HepG2 (cell line): Measurements from ENCODE around the gene LHFPL2. TPM values are rescaled to one million over a fixed set of nuclear protein-coding genes. Genes with fewer than 3 reads are reported as not detected.

Source experiments
- ARID5B ChIP-seq: IDR thresholded peaks from 2 replicates; pipeline ENCODE4 v1.4.0; 2020; ENCODE audit warnings: mild to moderate bottlenecking, missing genetic modification reagents
- ASH2L ChIP-seq: fragments of 300-600, 200-600 bp; sonication (generic); IDR thresholded peaks from 2 replicates; pipeline ENCODE4 v1.7.0; 2017; ENCODE audit warnings: low read depth, mild to moderate bottlenecking, moderate library complexity, mixed read lengths, low read length; ENCODE audit not compliant: insufficient read length
- ATM ChIP-seq: fragments of 450-650 bp; IDR thresholded peaks from 2 replicates; pipeline ENCODE4 v1.7.1; 2017; ENCODE audit warnings: mild to moderate bottlenecking, borderline replicate concordance
- CCDC6 ChIP-seq: sonication (generic); formaldehyde crosslinking; IDR thresholded peaks from 2 replicates; pipeline ENCODE4 v1.8.1; 2022; ENCODE audit warnings: mild to moderate bottlenecking, missing genetic modification reagents, moderate library complexity
- FOXC1 ChIP-seq: sonication (generic); formaldehyde crosslinking; IDR thresholded peaks from 2 replicates; pipeline ENCODE4 v1.8.0; 2022; ENCODE audit warnings: mild to moderate bottlenecking, missing genetic modification reagents, borderline replicate concordance
- GATAD2A ChIP-seq: IDR thresholded peaks from 2 replicates; pipeline ENCODE4 v1.6.1; 2016
- HES4 ChIP-seq: sonication (generic); formaldehyde crosslinking; IDR thresholded peaks from 2 replicates; pipeline ENCODE4 v1.9.0; 2021; ENCODE audit warnings: mild to moderate bottlenecking, missing genetic modification reagents, borderline replicate concordance
- HNRNPL ChIP-seq: fragments of 200-400 bp; formaldehyde crosslinking; IDR thresholded peaks from 2 replicates; pipeline ENCODE4 v1.6.1; 2017; ENCODE audit warnings: mild to moderate bottlenecking, low read depth, low read length
- KMT2A ChIP-seq: sonication (generic); formaldehyde crosslinking; IDR thresholded peaks from 2 replicates; pipeline ENCODE4 v1.4.0; 2020; ENCODE audit warnings: missing genetic modification reagents
- MZF1 ChIP-seq: sonication (generic); formaldehyde crosslinking; IDR thresholded peaks from 2 replicates; pipeline ENCODE4 v1.8.1; 2023; ENCODE audit warnings: mild to moderate bottlenecking, missing genetic modification reagents, borderline replicate concordance
- NBN ChIP-seq: fragments of 450-650 bp; conservative IDR thresholded peaks from 2 replicates; pipeline ENCODE4 v1.6.1; 2017
- NFYB ChIP-seq: sonication (generic); formaldehyde crosslinking; IDR thresholded peaks from 2 replicates; pipeline ENCODE4 v1.4.0; 2020; ENCODE audit warnings: missing genetic modification reagents
- THYN1 ChIP-seq: sonication (generic); formaldehyde crosslinking; IDR thresholded peaks from 2 replicates; pipeline ENCODE4 v1.8.1; 2023; ENCODE audit warnings: low read depth, mild to moderate bottlenecking, moderate library complexity, missing genetic modification reagents, borderline replicate concordance
- XRCC5 ChIP-seq: fragments of 200-400 bp; formaldehyde crosslinking; optimal IDR thresholded peaks from 2 replicates; pipeline ENCODE3; 2017; ENCODE audit warnings: mild to moderate bottlenecking, low read length
- ZBTB21 ChIP-seq: sonication (generic); formaldehyde crosslinking; IDR thresholded peaks from 2 replicates; pipeline ENCODE4 v1.4.0; 2020; ENCODE audit warnings: missing genetic modification reagents
- ZBTB46 ChIP-seq: sonication (generic); formaldehyde crosslinking; IDR thresholded peaks from 2 replicates; pipeline ENCODE4 v1.4.0; 2020; ENCODE audit warnings: mild to moderate bottlenecking, missing genetic modification reagents, borderline replicate concordance
- ZNF10 ChIP-seq: sonication (generic); formaldehyde crosslinking; IDR thresholded peaks from 2 replicates; pipeline ENCODE4 v1.4.0; 2020; ENCODE audit warnings: mild to moderate bottlenecking, low read depth, missing genetic modification reagents, borderline replicate concordance
- ZNF101 ChIP-seq: sonication (generic); formaldehyde crosslinking; IDR thresholded peaks from 2 replicates; pipeline ENCODE4 v1.4.0; 2020; ENCODE audit warnings: mild to moderate bottlenecking, low read depth, missing genetic modification reagents, borderline replicate concordance
- ZNF224 ChIP-seq: sonication (generic); formaldehyde crosslinking; IDR thresholded peaks from 2 replicates; pipeline ENCODE4 v1.5.0; 2020; ENCODE audit warnings: mild to moderate bottlenecking, missing genetic modification reagents
- ZNF24 ChIP-seq: fragments of 450-650 bp; IDR thresholded peaks from 2 replicates; pipeline ENCODE4 v1.6.1; 2017; ENCODE audit warnings: antibody characterized with exemption, mild to moderate bottlenecking
- ZNF503 ChIP-seq: sonication (generic); formaldehyde crosslinking; IDR thresholded peaks from 2 replicates; pipeline ENCODE4 v1.4.0; 2020; ENCODE audit warnings: missing genetic modification reagents
- polyA plus RNA-seq, 8 experiments: library from polyadenylated mRNA; depleted of rRNA in 3 of 8; stranded (reverse) in 7 of 8; unstranded in 1 of 8; fragments of >200 nt; fragmentation: Illumina TruSeq in 4 of 8; extraction: Trizol in 4 of 8; gene quantifications; 2 replicates each; pipeline versions ENCODE4 v1.2.1 to v1.2.3, GENCODE V29; 2011 to 2016; ENCODE audit warnings: low read depth in 4 of 8, missing spikeins in 1 of 8, mixed read lengths in 1 of 8; ENCODE audit not compliant: insufficient read depth in 1 of 8
- total RNA-seq, 5 experiments: library from RNA; depleted of rRNA; stranded (reverse); fragments of >200 nt; fragmentation: Illumina TruSeq; extraction: Trizol; gene quantifications; 2 replicates each; pipeline ENCODE4 v1.2.3, GENCODE V29; 2016; ENCODE audit warnings: low read depth in 1 of 5
- TF ChIP-seq, protein P1 (sequence below): sonication (generic); formaldehyde crosslinking; IDR thresholded peaks from 2 replicates; pipeline ENCODE4 v1.8.0; 2022; ENCODE audit warnings: missing genetic modification reagents, low read depth, mild to moderate bottlenecking, borderline replicate concordance

Gene LHFPL2
- total and polyA plus RNA-seq, 2 of the 13 experiments (the other 11 are each of a cell fraction or from before 2014, with no cell fraction given) = 6.0 to 20.0 TPM

DNA sequence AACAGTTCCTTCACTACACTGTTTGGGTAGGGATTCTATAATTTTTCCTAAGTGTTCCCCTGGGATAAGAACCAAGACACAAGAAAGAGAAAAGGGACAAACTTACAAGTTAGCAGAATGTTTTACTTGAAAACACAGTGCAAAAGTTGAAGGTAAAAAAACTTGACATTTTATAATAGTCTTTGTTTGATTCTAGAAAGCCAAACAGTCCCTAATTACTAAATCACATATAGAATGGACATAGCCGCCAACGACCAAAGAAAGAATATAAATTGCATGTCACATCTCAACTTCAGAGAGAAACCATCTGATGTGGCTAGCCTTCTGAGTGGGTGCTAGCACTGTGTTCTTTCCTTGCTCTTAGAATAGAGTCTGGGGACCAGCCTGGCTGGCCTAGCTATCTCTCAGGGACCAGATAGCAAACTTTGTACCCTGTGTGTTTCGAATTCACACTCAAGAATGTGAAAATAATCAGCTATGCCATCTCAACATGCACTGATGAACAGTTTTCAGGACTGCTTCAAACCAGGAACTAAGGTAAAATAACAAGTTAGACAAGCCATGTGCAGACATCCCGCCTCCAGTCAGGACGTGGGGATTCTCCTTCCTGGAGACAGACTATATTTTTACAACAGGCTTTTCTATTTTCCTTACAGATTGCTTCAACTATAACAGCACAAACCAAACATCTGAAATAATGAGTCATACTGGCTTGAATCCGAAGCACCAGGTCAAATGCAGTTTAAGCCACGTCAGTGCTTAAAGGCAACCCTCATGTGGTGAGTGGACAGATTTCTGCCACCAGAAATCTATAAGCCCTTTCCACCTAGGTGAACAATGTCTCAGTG is 53.7 kb downstream of the LHFPL2 start (continued):
- peak; percentile 60 for TF ChIP-seq ARID5B (CRISPR knock-in tag)
- no peak for TF ChIP-seq ZBTB21 (CRISPR knock-in tag)
- TF ChIP-seq ZNF224 (CRISPR knock-in tag) = no peak
- peak; percentile 69 for TF ChIP-seq GATAD2A (CRISPR knock-in tag)
- no peak for TF ChIP-seq KMT2A
- no peak for TF ChIP-seq HES4 (CRISPR knock-in tag)
- TF ChIP-seq ZNF101 (CRISPR knock-in tag) = no peak
- TF ChIP-seq CCDC6 = no peak
- TF ChIP-seq FOXC1 (CRISPR knock-in tag) = 0 out of 2 replicates have a peak, but pooled peaks have one; percentile 30
- TF ChIP-seq, protein P1, sequence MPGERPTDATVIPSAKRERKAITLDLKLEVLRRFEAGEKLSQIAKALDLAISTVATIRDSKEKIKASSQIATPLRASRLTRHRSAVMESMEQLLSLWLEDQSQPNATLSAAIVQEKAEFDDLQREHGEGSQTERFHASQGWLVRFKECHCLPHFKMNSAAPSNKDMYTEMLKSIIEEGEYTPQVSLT = no peak
- no peak for TF ChIP-seq THYN1 (CRISPR knock-in tag)
- TF ChIP-seq MZF1 (CRISPR knock-in tag) = no peak
- no peak for TF ChIP-seq NBN
- no peak for TF ChIP-seq ATM
- TF ChIP-seq ZNF503 (CRISPR knock-in tag) = no peak
- no peak for TF ChIP-seq ZNF24
- TF ChIP-seq ASH2L = peak; percentile 38
- TF ChIP-seq ZBTB46 = no peak
- no peak for TF ChIP-seq NFYB (CRISPR knock-in tag)
- TF ChIP-seq ZNF10 (CRISPR knock-in tag) = no peak
- TF ChIP-seq XRCC5 = no peak
- TF ChIP-seq HNRNPL = no peak
